ENCODE results near the gene CTNNBL1. TPM values are rescaled to one million over a fixed set of nuclear protein-coding genes. Genes with fewer than 3 reads are reported as not detected.

The CTNNBL1 gene
- total RNA-seq, 2 donors from 2014 or later = 36.6 to 50.7 TPM

DNA sequence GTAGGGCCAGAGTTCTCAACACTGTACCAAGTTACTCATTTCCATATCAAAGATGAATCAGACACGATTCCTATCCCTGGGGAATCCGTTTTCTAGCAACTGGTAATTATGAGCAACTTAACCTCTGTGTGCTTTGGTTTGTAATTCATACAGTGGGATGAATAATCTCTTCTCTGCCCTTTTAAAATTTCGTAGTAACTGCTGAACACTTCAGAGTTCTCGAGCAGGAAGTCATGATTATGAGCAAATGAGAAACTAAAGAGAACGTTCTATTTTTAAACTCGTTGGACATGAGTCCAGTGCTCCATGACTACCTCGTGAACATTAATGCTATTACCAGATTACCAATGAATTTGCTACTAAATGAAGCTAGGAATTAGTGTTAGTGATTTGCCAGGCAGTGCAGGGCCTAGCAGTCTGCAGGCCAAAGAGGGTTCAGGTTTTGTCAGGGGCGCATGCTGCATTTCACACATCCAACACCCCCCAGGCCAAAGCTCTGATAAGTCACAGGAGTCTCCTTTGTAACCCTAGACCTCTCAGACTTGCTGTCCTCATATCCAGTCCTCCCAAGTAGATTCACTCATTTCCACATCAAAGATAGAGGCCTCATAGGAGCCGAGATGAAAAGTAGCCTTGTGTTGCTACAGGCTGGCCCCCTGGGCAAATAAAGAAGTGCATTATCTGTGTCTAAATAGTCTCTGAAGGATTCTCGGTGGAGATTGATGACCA is 163.3 kb downstream of the CTNNBL1 start:
- no peak overlapping the region for H3K9ac ChIP-seq (ENCODE audit: low read depth in 2 of 2, low read length in 2 of 2)
- no peaks in the 10 kb centered on the region for H3K4me1 ChIP-seq
- H3K27me3 ChIP-seq = no peaks in the 10 kb centered on the region
- H3K9me3 ChIP-seq = no peaks in the 10 kb centered on the region
- no peaks in the 10 kb centered on the region for H3K36me3 ChIP-seq
- TF ChIP-seq, protein P1, sequence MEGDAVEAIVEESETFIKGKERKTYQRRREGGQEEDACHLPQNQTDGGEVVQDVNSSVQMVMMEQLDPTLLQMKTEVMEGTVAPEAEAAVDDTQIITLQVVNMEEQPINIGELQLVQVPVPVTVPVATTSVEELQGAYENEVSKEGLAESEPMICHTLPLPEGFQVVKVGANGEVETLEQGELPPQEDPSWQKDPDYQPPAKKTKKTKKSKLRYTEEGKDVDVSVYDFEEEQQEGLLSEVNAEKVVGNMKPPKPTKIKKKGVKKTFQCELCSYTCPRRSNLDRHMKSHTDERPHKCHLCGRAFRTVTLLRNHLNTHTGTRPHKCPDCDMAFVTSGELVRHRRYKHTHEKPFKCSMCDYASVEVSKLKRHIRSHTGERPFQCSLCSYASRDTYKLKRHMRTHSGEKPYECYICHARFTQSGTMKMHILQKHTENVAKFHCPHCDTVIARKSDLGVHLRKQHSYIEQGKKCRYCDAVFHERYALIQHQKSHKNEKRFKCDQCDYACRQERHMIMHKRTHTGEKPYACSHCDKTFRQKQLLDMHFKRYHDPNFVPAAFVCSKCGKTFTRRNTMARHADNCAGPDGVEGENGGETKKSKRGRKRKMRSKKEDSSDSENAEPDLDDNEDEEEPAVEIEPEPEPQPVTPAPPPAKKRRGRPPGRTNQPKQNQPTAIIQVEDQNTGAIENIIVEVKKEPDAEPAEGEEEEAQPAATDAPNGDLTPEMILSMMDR (IDR thresholded peaks at IDR 0.05) = no peak
- H3K4me3 ChIP-seq = no peak overlapping the region
- no peak overlapping the region for H3K27ac ChIP-seq
- intact Hi-C loops (cut with DNase I) = no loop called here
- DNase-seq = no peak

DNA sequence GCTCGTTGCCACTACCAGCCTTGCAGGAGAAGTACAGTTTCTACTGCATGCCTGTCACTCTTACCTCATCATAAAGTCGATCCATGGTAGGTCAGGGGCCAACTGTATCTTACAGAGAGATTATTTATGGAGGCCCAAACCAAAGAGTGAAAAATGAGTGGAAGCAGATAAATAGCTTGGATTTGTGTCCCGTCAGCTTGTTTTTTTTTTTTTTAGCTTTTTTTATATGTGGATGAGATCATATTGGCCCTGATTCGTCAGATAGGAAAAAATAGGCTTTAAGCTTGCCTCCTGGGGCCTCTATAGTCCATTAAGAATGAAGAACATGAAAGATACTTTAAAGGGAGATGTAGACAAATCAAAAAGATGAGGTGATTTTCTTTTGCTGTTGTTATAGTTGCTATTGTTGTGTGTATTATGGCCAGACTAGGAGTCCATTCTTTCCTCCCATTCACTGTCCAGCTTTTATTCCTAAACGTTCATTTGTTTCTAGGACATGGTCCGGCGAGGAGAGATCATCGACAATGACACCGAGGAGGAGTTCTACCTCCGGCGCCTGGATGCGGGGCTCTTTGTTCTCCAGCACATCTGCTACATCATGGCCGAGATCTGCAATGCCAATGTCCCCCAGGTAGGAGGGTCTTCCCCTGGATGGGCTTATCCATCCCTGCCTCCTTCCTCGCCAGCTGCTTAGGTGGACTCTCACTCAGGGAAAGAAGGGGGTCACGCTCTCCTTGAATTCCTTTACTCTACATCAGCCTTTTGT is 165.8 kb downstream of the CTNNBL1 start:
- Histone ChIP-seq H3K4me3 (no peak overlapping the region), H3K4me1 (no peaks in the 10 kb centered on the region), H3K36me3 (no peaks in the 10 kb centered on the region), H3K9ac (ENCODE audit: low read depth in 2 of 2, low read length in 2 of 2) (no peak overlapping the region), H3K9me3 (no peaks in the 10 kb centered on the region), H3K27me3 (no peaks in the 10 kb centered on the region), H3K27ac (no peak overlapping the region)
- intact Hi-C loops (cut with DNase I) = no loop called here
- TF ChIP-seq, protein P1 (IDR thresholded peaks at IDR 0.05) = no peak
- DNase-seq = no peak

DNA sequence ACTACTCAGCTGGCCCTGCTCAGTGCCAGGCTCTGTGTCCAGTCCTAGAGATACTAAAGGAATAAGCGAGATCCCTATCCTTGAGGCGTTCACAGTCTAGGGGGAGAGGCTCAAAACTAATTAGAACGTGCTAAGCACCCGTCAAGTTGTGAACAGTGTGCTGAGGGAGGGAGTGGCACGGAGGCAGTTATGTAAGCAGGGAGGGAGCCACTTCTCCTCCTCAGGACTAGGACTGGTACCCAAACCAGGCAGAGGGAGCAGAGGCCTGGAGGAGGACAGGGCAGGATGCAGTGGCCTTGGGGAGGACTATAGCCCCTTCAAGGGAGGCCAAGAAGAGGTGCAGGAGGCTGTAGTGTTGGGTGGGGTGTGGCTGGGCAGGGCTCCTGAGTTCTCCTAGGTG is 169.5 kb downstream of the CTNNBL1 start:
- no peak for DNase-seq
- intact Hi-C loops (cut with DNase I) = no loop called here
- Histone ChIP-seq H3K9ac (ENCODE audit: low read depth in 2 of 2, low read length in 2 of 2) (no peak overlapping the region), H3K4me3 (no peak overlapping the region), H3K9me3 (no peaks in the 10 kb centered on the region), H3K36me3 (no peaks in the 10 kb centered on the region), H3K4me1 (no peaks in the 10 kb centered on the region), H3K27me3 (no peaks in the 10 kb centered on the region), H3K27ac (no peak overlapping the region)
- TF ChIP-seq, protein P1 (IDR thresholded peaks at IDR 0.05) = no peak

DNA sequence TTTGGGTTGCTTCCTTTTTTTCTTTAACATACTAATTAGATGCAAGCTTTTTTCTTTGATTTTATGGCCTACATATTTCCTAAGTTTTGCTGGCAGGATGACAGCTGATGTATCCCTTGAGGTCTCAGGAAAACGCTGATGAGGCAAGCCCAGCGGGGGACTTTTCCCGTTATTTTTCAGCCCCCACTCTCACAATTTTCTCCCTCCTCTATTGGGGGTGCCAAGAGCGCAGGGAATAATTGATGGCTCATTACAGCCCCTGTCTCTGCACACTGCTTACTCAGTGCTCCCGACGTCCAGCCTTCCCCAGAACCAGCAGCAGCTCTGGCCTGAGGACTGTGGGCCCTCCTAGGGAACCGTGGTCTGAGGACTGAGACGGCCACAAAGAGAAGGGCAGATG is 170.5 kb downstream of the CTNNBL1 start:
- Histone ChIP-seq H3K4me1 (no peaks in the 10 kb centered on the region), H3K4me3 (no peak overlapping the region), H3K36me3 (no peaks in the 10 kb centered on the region), H3K27ac (no peak overlapping the region), H3K9me3 (no peaks in the 10 kb centered on the region), H3K9ac (ENCODE audit: low read depth in 2 of 2, low read length in 2 of 2) (no peak overlapping the region), H3K27me3 (no peaks in the 10 kb centered on the region)
- DNase-seq = no peak
- TF ChIP-seq, protein P1 (IDR thresholded peaks at IDR 0.05) = no peak
- intact Hi-C loops (cut with DNase I) = no loop called here

DNA sequence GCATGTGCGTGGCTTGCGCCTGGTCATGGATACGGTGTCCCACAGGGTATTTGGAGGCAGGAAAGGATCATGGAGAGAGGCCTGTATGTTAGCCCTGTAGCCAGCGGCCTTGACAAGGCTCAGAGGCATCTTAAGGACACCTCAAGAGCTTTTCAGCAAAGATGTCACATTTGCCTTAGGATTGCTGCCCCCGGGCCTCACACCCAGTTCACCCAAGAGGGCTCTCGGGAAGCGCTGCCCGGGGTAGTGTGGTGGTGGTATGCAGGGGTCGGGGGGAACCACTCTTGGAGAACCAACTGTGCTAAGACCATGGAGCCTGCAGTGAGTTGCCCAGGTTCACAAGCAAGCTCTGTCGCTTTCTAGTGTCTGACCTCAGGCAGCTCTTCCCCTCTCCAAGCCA is 172.2 kb downstream of the CTNNBL1 start:
- no peak for DNase-seq
- intact Hi-C loops (cut with DNase I) = no loop called here
- Histone ChIP-seq H3K36me3 (no peaks in the 10 kb centered on the region), H3K9me3 (no peaks in the 10 kb centered on the region), H3K4me3 (no peak overlapping the region), H3K9ac (ENCODE audit: low read depth in 2 of 2, low read length in 2 of 2) (no peak overlapping the region), H3K4me1 (no peaks in the 10 kb centered on the region), H3K27me3 (no peaks in the 10 kb centered on the region), H3K27ac (no peak overlapping the region)
- TF ChIP-seq, protein P1 (IDR thresholded peaks at IDR 0.05) = no peak

Data from colonic mucosa (tissue), 4 donors.